Liver (tissue), 9 donors: ENCODE measurements around the gene SCARB1. TPM values are rescaled to one million over a fixed set of nuclear protein-coding genes. Genes with fewer than 3 reads are reported as not detected.

Experiments used
- DNase-seq: peaks from one replicate; pipeline ENCODE4 v3.0.0-alpha.2; 2017; ENCODE audit warnings: low spot score
- H3K27ac ChIP-seq, 2 donors: one replicate each; pipeline ENCODE4 v1.7.0; 2013; ENCODE audit warnings: inconsistent platforms in 2 of 2, low read length in 2 of 2, control low read depth in 1 of 2, low read depth in 1 of 2, mild to moderate bottlenecking in 1 of 2
- H3K27me3 ChIP-seq, 4 donors: one replicate each; pipeline versions ENCODE4 v1.6.1 to v1.7.0; 2013; ENCODE audit warnings: low read length in 3 of 4, inconsistent platforms in 1 of 4, mild to moderate bottlenecking in 1 of 4, moderate library complexity in 1 of 4; ENCODE audit not compliant: control insufficient read depth in 4 of 4, insufficient read depth in 4 of 4
- H3K36me3 ChIP-seq, 4 donors: one replicate each; pipeline versions ENCODE4 v1.6.1 to v1.7.0; 2013; ENCODE audit warnings: low read length in 3 of 4, mild to moderate bottlenecking in 3 of 4, low read depth in 1 of 4, moderate library complexity in 1 of 4; ENCODE audit not compliant: control insufficient read depth in 4 of 4, insufficient read depth in 3 of 4
- H3K4me1 ChIP-seq, 4 donors: one replicate each; pipeline versions ENCODE4 v1.6.1 to v1.7.0; 2013; ENCODE audit warnings: low read length in 3 of 4, mild to moderate bottlenecking in 3 of 4, moderate library complexity in 1 of 4; ENCODE audit not compliant: control insufficient read depth in 4 of 4, insufficient read depth in 4 of 4
- H3K4me3 ChIP-seq, 3 donors: one replicate each; pipeline versions ENCODE4 v1.6.1 to v1.7.0; 2013; ENCODE audit warnings: low read length in 3 of 3, control low read depth in 1 of 3, low read depth in 1 of 3, mild to moderate bottlenecking in 1 of 3
- H3K9ac ChIP-seq, 2 donors: one replicate each; pipeline ENCODE4 v1.7.0; 2013; ENCODE audit warnings: low read length in 2 of 2, mild to moderate bottlenecking in 2 of 2, moderate library complexity in 2 of 2, control low read depth in 1 of 2, low read depth in 1 of 2
- H3K9me3 ChIP-seq, 4 donors: one replicate each; pipeline versions ENCODE4 v1.6.1 to v1.7.0; 2013; ENCODE audit warnings: low read length in 3 of 4; ENCODE audit not compliant: control insufficient read depth in 4 of 4
- EGR1 ChIP-seq, 2 donors: IDR thresholded peaks; 2 replicates each; pipeline ENCODE4 v1.6.1; 2016 to 2018; ENCODE audit warnings: antibody characterized with exemption in 2 of 2, low read depth in 2 of 2
- GABPA ChIP-seq, 2 donors: IDR thresholded peaks in 1 of 2; conservative IDR thresholded peaks in 1 of 2; 2 replicates each; pipeline ENCODE4 v1.6.1; 2016; ENCODE audit warnings: antibody characterized with exemption in 2 of 2, mild to moderate bottlenecking in 1 of 2, moderate library complexity in 1 of 2
- HNF4A ChIP-seq, 2 donors: conservative IDR thresholded peaks; 2 replicates each; pipeline ENCODE4 v1.6.1; 2016; ENCODE audit warnings: antibody characterized with exemption in 2 of 2, mild to moderate bottlenecking in 2 of 2
- HNF4G ChIP-seq: IDR thresholded peaks from 2 replicates; pipeline ENCODE4 v1.6.1; 2016; ENCODE audit warnings: antibody characterized with exemption
- JUND ChIP-seq, 2 donors: IDR thresholded peaks; 2 replicates each; pipeline ENCODE4 v1.6.1; 2016; ENCODE audit warnings: antibody characterized with exemption in 2 of 2
- MAX ChIP-seq: IDR thresholded peaks from 2 replicates; pipeline ENCODE4 v1.6.1; 2016; ENCODE audit warnings: antibody characterized with exemption
- RXRA ChIP-seq, 2 donors: IDR thresholded peaks; 2 replicates each; pipeline ENCODE4 v1.6.1; 2017 to 2018; ENCODE audit warnings: antibody characterized with exemption in 2 of 2, mild to moderate bottlenecking in 1 of 2
- TAF1 ChIP-seq: conservative IDR thresholded peaks from 2 replicates; pipeline ENCODE4 v1.6.1; 2016; ENCODE audit warnings: antibody characterized with exemption, mild to moderate bottlenecking
- WGBS: extraction: QIAGEN DNeasy Blood & Tissue Kit; methylation state at CpG from one replicate; pipeline ENCODE4 v1.1.7; 2013; 5-methylcytosine and 5-hydroxymethylcytosine counted together
- polyA plus RNA-seq, 2 donors: library from polyadenylated mRNA; stranded (reverse) in 1 of 2; unstranded in 1 of 2; fragments of 200-250 nt in 1 of 2; fragments of >200 nt in 1 of 2; fragmentation: Nextera tagmentation in 1 of 2; extraction: Ambion mirVana in 1 of 2; gene quantifications; one replicate each; pipeline versions ENCODE4 v1.2.1 to v1.2.3, GENCODE V29; 2013 to 2015
- total RNA-seq, 2 donors: library from RNA; depleted of rRNA; stranded (reverse); fragments of >200 nt; gene quantifications; one replicate each; pipeline ENCODE4 v1.2.3, GENCODE V29; 2014
- TF ChIP-seq, protein P1 (sequence below): IDR thresholded peaks from 2 replicates; pipeline ENCODE4 v1.6.1; 2016; ENCODE audit warnings: antibody characterized with exemption, mild to moderate bottlenecking
- TF ChIP-seq, protein P2 (sequence below): fragments of 150-350 bp; IDR thresholded peaks from 2 replicates; pipeline ENCODE4 v1.5.1; 2017; ENCODE audit warnings: improper control_type of control experiment, low read depth, low read length; ENCODE audit not compliant: missing input control
- donor health status: healthy.
- donor health status: healthy.
- donor health status: healthy.
- donor health status: healthy.
- donor health status: healthy.

Gene SCARB1
- total and polyA plus RNA-seq, 4 donors = 85.3 to 289 (median 141) TPM

DNA sequence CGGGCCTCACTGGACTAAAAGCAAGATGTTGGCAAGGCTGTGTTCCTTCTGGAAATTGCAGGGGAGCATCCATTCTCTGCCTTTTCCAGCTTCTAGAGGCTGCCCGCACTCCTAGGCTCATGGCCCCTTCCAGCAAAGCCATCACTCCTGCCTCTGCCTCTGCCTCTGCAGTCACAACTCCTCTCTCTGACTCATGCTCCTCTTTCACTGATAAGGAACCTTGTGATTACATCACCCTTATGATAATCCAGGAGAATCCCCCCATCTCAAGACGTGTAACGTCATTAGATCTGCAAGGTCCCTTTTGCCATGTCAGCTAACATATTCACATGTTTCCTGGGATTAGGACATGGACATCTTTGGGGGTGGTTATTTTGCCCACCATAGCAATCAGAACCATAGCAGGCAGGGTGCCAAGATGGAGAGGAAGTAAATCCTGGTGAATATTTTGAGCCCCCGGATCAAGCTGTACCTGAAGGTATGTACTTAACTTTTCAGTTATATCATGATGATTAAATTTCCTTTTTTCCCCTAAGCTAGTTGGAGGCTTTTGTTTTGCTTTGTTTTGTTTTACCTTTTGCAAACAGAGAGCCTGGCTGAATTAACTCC, 123.6 kb downstream of the SCARB1 start:
- WGBS = 92% methylated on average over 5 of the region's 5 CpGs

GRCh38 chr12:124738636-124739467, 124.8 kb downstream of the SCARB1 start:
- TF ChIP-seq EGR1 (IDR thresholded peaks at IDR 0.05; ENCODE audit: low read depth in 2 of 2) = no peak
- TF ChIP-seq, protein P1, sequence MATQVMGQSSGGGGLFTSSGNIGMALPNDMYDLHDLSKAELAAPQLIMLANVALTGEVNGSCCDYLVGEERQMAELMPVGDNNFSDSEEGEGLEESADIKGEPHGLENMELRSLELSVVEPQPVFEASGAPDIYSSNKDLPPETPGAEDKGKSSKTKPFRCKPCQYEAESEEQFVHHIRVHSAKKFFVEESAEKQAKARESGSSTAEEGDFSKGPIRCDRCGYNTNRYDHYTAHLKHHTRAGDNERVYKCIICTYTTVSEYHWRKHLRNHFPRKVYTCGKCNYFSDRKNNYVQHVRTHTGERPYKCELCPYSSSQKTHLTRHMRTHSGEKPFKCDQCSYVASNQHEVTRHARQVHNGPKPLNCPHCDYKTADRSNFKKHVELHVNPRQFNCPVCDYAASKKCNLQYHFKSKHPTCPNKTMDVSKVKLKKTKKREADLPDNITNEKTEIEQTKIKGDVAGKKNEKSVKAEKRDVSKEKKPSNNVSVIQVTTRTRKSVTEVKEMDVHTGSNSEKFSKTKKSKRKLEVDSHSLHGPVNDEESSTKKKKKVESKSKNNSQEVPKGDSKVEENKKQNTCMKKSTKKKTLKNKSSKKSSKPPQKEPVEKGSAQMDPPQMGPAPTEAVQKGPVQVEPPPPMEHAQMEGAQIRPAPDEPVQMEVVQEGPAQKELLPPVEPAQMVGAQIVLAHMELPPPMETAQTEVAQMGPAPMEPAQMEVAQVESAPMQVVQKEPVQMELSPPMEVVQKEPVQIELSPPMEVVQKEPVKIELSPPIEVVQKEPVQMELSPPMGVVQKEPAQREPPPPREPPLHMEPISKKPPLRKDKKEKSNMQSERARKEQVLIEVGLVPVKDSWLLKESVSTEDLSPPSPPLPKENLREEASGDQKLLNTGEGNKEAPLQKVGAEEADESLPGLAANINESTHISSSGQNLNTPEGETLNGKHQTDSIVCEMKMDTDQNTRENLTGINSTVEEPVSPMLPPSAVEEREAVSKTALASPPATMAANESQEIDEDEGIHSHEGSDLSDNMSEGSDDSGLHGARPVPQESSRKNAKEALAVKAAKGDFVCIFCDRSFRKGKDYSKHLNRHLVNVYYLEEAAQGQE = no peak
- TF ChIP-seq MAX = no peak
- no peak for TF ChIP-seq HNF4G
- TF ChIP-seq RXRA (IDR thresholded peaks at IDR 0.05) = no peak
- no peak for TF ChIP-seq HNF4A (conservative IDR thresholded peaks at IDR 0.05)
- H3K9me3 ChIP-seq = no peaks in the 10 kb centered on the region
- WGBS = 82% methylated on average over 34 of the region's 34 CpGs
- H3K4me1 ChIP-seq = peaks cover 10 to 31% (median 19%) of the 10 kb centered on the region in 4 donors
- no peak overlapping the region for H3K27ac ChIP-seq
- DNase-seq = no peak
- no peak overlapping the region for H3K4me3 ChIP-seq
- H3K36me3 ChIP-seq = no peaks in the 10 kb centered on the region
- H3K27me3 ChIP-seq = no peaks in the 10 kb centered on the region
- H3K9ac ChIP-seq = no peak overlapping the region

More for the DNA sequence above, 123.6 kb downstream of the SCARB1 start:
- no peak overlapping the region for H3K9ac ChIP-seq
- peaks cover 10 to 31% (median 19%) of the 10 kb centered on the region in 4 donors for H3K4me1 ChIP-seq
- no peaks in the 10 kb centered on the region for H3K9me3 ChIP-seq
- TF ChIP-seq TAF1 (no peak), GABPA (IDR thresholded peaks at IDR 0.05 in 1 of 2, conservative IDR thresholded peaks at IDR 0.05 in 1 of 2) (no peak), HNF4A (conservative IDR thresholded peaks at IDR 0.05) (no peak), JUND (IDR thresholded peaks at IDR 0.05) (no peak)
- TF ChIP-seq, protein P2, sequence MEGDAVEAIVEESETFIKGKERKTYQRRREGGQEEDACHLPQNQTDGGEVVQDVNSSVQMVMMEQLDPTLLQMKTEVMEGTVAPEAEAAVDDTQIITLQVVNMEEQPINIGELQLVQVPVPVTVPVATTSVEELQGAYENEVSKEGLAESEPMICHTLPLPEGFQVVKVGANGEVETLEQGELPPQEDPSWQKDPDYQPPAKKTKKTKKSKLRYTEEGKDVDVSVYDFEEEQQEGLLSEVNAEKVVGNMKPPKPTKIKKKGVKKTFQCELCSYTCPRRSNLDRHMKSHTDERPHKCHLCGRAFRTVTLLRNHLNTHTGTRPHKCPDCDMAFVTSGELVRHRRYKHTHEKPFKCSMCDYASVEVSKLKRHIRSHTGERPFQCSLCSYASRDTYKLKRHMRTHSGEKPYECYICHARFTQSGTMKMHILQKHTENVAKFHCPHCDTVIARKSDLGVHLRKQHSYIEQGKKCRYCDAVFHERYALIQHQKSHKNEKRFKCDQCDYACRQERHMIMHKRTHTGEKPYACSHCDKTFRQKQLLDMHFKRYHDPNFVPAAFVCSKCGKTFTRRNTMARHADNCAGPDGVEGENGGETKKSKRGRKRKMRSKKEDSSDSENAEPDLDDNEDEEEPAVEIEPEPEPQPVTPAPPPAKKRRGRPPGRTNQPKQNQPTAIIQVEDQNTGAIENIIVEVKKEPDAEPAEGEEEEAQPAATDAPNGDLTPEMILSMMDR = no peak
- TF ChIP-seq, protein P1 = no peak
- no peak for DNase-seq
- no peaks in the 10 kb centered on the region for H3K27me3 ChIP-seq
- no peak overlapping the region for H3K4me3 ChIP-seq
- no peaks in the 10 kb centered on the region for H3K36me3 ChIP-seq
- peak overlapping the region; percentile 70 to 80 for H3K27ac ChIP-seq
